Right ventricle myocardium inferior (tissue), 1 donor: ENCODE data around the gene RHOBTB3. TPM values are rescaled to one million over a fixed set of nuclear protein-coding genes. Genes with fewer than 3 reads are reported as not detected.
"Not testable (repeated sequence)": the region's sequence is repeated elsewhere in the genome, so short reads cannot be mapped to it uniquely, and the experiment has no call there.

ENCODE experiments used
- ATAC-seq: fragments of 200-7000 bp; cut with Tn5 transposase; one replicate; pipeline ENCODE4 v1.9.1; 2020; ENCODE audit warnings: mild to moderate bottlenecking, moderate library complexity
- DNase-seq: peaks from one replicate; pipeline ENCODE4 v3.0.0; 2021; ENCODE audit errors: missing footprints
- intact Hi-C: fragments of 100-400 bp; cut with DNase I; formaldehyde crosslinking; loops from one replicate; pipeline ENCODE4 v1.11.0; 2022
- total RNA-seq: library from RNA; stranded (reverse); fragmentation: NEBNext Ultra II Directional; extraction: Animal tissue kit (Norgen Biotek cat#: 25700); gene quantifications from one replicate; pipeline ENCODE4 v1.2.1, GENCODE V29; 2021
- donor health status: DM: no; HTN: yes; CAD: no; lungs with severe emphysema.

RHOBTB3 gene
- total RNA-seq, 1 donor from 2014 or later: 76.5 TPM

- ATAC-seq: no peak
- intact Hi-C loops: no loop called here
- DNase-seq: no peak
Observed at GRCh38 chr5:95711501-95712346, 19.4 kb upstream of the RHOBTB3 start.

GRCh38 chr5:95712347-95712958 is 18.7 kb upstream of the RHOBTB3 start:
- intact Hi-C loops: no loop called here

GRCh38 chr5:95713246-95713645 is 17.9 kb upstream of the RHOBTB3 start:
- DNase-seq, intact Hi-C loops, ATAC-seq: not testable (repeated sequence)

More at GRCh38 chr5:95712347-95712958, 18.7 kb upstream of the RHOBTB3 start:
- no peak for DNase-seq
- ATAC-seq: peak; percentile 46

GRCh38 chr5:95713960-95714710 is 17.0 kb upstream of the RHOBTB3 start:
- intact Hi-C loops: no loop called here
- DNase-seq (no peak), ATAC-seq (no peak)

GRCh38 chr5:95715799-95716461 is 15.2 kb upstream of the RHOBTB3 start:
- intact Hi-C loops: no loop called here
- no peak for ATAC-seq
- DNase-seq: no peak

- no peak for ATAC-seq
- intact Hi-C loops: no loop called here
Observed at GRCh38 chr5:95717439-95717838, 13.7 kb upstream of the RHOBTB3 start.

GRCh38 chr5:95718203-95718602 is 12.9 kb upstream of the RHOBTB3 start:
- DNase-seq (no peak), ATAC-seq (no peak)
- intact Hi-C loops: no loop called here

More at GRCh38 chr5:95717439-95717838, 13.7 kb upstream of the RHOBTB3 start:
- DNase-seq: no peak

GRCh38 chr5:95718738-95719137 is 12.4 kb upstream of the RHOBTB3 start:
- DNase-seq (no peak), ATAC-seq (no peak)
- intact Hi-C loops: no loop called here

DNA sequence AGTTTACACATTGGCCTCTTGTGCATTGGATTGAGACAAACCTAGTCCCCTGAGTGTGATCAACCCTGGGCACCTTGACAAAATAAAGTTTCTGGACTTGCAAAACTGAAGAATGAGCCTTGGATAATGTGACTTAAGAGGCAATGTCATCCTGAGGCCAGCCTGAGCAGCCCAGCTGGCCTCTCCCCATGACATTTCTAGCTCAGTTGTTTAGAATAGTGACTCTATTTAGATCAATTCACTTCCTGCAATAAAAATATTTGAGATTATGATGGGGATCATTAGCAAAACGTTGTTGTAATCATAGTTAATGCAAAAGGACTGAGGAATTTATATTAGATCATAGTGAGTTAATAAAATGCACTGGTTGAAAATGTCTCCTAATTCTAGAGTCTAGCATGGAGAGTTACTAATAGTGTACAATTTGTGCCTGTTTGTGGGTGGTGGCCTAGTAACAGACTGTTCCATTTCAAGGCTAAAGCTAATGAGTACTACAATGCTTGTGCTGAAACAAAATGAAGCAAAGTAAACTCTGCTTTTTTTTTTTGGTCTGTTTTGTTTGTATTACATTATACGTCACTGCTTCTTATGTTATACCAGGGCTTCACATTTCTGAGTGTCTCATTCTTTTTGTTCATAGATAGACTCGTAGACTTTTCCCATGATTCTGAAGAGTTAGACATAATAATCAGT is 10.9 kb upstream of the RHOBTB3 start:
- intact Hi-C loops: no loop called here
- no peak for DNase-seq
- peak; percentile 73 for ATAC-seq

DNA sequence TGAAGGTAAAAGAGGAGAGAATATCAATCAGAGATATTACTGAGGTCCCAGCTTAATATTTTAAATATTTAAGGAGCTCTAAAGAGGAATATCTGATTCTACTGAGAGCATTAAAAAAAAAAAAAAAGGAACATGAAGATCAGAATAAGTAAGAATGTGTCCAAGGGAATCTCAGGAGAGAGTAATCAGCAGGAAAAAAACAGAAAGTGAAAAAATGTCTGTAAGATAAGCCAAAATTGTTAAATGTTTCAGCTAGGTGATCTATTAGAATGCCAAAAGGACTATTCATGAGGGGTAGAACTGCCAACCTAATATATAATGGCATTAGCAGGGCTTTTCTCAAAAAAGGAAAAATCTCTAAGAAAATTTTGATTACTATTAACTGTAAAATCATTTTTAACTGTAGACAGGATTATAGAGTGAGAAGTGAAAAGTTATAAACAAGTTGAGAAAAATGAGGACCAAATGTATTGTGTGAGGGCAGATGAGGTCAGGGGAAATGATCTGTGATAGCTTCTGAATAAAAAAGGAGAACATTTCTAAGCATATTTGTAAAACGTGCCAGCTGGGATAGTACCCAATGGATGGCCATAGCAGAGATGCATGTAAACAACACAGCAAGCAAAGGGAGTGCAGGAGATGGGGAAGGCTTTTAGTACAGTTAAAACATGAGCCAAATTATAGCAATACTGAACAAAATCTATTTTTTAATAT is 9.4 kb upstream of the RHOBTB3 start:
- DNase-seq (no peak), ATAC-seq (no peak)
- intact Hi-C loops: no loop called here

DNA sequence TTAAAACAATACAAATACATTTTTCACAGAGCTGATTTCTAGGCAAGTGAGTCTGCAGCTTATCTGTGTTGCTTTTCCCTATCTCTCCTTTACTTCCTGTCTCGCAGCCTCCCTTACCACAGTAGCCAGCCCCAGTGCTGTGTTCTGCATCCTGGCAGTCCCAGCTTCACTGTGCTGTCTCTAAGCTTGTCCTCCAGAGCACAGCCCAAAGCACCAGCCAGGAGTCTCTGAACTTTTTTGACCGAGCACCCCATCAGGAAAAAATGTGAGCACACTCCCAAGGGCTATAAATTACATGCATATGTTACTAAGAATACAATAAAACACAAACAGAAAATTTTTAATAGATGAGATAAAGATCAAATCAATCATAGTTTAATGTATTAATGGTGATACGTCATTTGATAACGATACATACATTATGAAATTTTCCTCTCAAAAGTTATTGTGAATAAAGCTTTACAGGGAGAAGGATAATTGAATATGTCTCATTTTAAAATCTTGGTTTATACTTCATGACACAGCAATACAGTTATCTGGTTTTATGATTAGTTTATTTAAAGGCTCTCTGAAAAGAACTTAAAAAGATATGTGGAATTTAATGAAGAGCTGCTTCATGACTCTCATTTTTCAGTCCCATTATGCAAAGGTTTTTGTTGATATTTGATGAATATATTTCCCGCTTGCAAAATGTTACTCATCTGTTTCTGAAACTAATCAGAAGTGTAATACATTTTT is 7.3 kb upstream of the RHOBTB3 start:
- peak; percentile 55 for DNase-seq

DNA sequence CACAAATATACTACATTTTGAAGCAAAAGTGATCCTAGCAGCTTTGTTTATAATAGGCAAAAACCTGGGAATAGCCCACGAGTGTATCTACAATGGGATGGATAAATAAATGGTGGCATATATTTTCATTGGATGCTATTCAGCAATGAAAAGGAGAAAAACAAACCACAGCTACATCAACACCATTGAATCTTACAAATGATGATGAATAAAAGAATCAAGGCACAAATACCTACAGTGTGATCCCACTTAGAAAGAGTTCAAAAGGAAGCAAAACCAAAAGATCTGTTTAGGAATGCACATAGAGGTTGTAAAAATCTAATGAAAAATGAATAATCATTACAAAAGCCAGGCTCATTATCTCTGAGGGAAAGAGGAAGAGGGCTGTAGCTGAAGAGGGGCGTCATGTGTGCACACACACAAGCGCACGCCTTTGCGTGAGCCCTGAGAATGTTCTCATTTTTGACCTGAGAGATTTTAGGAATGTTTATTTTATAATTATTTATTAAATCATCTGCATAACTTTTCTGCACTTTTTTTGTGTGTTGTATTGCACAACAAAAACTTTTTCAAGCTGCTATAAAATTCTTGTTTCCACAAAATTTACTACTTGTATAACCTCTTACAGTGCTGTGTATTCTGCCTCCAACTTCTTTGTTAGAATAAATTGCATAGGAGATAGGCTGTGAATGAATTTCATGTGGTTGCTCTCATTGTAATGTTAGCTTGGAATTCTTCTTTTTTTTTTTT is 5.9 kb upstream of the RHOBTB3 start:
- DNase-seq: no peak
- intact Hi-C loops: no loop called here
- no peak for ATAC-seq

More for the DNA sequence above, 7.3 kb upstream of the RHOBTB3 start:
- intact Hi-C loops: no loop called here
- peak; percentile 82 for ATAC-seq

DNA sequence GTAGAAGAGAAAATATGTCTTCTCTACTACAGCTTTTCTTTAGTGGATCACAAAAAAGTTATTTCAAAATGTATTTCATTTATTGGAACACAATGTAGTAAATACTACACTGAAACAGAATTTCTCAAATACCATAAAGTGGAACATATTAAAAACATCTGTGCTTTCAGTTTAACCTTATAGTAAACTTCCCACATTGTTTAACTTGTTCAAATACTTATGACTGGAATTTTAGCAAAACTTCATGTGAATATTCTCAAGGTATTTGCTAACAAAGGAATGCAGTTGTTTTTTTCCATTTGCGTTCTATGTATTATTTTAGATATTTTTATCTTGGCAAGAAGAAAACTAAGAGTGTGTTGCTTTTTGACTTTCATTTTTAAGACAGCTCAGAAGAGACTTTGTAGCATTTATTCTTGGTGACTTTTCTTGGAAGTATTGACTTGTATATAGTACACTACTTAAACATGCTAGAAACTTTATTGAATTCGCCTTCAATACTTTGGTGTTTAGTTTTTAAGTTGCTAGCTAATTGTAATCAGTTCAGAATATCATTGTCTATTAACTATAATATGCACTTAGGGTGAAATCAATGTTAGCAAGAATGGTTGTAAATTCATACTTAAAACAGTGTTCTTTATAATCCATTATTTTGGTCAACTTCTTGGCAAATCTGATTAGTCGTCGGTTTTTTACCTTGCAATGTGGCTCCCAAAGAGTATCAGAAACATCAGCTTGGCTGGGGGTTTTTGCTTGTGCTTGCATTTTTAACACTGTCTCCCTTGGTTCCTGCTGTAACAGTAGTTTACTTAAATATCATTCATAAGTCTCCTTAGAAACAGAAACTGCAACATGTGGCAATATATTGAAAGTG is 5.0 kb upstream of the RHOBTB3 start:
- ATAC-seq (no peak), DNase-seq (no peak)
- intact Hi-C loops: no loop called here

GRCh38 chr5:95726811-95727763 is 4.0 kb upstream of the RHOBTB3 start:
- DNase-seq (no peak), ATAC-seq (no peak)
- intact Hi-C loops: no loop called here

DNA sequence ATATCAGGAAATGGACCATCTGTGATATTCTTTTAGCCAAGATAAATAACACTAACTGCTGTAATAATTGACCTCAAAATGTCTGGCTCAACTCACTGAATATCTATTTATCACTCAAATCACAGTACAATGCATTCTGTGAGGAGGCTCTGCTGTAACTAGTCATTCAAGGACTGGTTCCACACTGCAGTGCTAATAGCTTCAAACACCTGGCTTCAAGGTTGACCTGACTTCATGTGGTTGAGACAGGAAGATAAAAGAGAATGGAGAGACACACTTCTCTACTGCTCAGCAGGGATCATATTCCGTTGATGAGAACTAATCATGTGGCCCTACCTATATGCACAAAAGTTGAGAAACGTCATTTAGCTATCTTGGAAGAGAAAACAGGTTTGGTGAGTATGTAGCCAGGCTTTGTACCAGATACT is 3.4 kb upstream of the RHOBTB3 start:
- intact Hi-C loops: no loop called here
- DNase-seq (no peak), ATAC-seq (no peak)
